Activated CD4-positive, CD25-positive, alpha-beta regulatory T cell treated with anti-CD3 and anti-CD28 coated beads, Interleukin-2, amount 50 U/mL, for 72 hours (primary cell): ENCODE results near the gene DSCAML1.
"Not testable (repeated sequence)": the region's sequence is repeated elsewhere in the genome, so short reads cannot be mapped to it uniquely, and the experiment has no call there.

Source experiments
- DNase-seq: peaks from one replicate; pipeline ENCODE4 v3.0.0; 2021

DSCAML1 gene

GRCh38 chr11:117417856-117418255, 379.2 kb downstream of the DSCAML1 start:
- DNase-seq: no peak

- DNase-seq: no peak
Measured at GRCh38 chr11:117417342-117417741, 379.7 kb downstream of the DSCAML1 start.

GRCh38 chr11:117415358-117415896, 381.6 kb downstream of the DSCAML1 start:
- no peak for DNase-seq

- no peak for DNase-seq
Measured at GRCh38 chr11:117414724-117415123, 382.3 kb downstream of the DSCAML1 start.

- no peak for DNase-seq
Measured at GRCh38 chr11:117413616-117414015, 383.4 kb downstream of the DSCAML1 start.

GRCh38 chr11:117412653-117413275, 384.3 kb downstream of the DSCAML1 start:
- no peak for DNase-seq

GRCh38 chr11:117412176-117412575, 384.8 kb downstream of the DSCAML1 start:
- no peak for DNase-seq

GRCh38 chr11:117411736-117412135, 385.3 kb downstream of the DSCAML1 start:
- no peak for DNase-seq

- DNase-seq: no peak
Measured at GRCh38 chr11:117410861-117411710, 385.9 kb downstream of the DSCAML1 start.

GRCh38 chr11:117410238-117410637, 386.8 kb downstream of the DSCAML1 start:
- no peak for DNase-seq

- no peak for DNase-seq
Measured at GRCh38 chr11:117409511-117409910, 387.5 kb downstream of the DSCAML1 start.

GRCh38 chr11:117408356-117408755, 388.7 kb downstream of the DSCAML1 start:
- DNase-seq: no peak

- DNase-seq: no peak
Measured at GRCh38 chr11:117407016-117407415, 390.0 kb downstream of the DSCAML1 start.

GRCh38 chr11:117405898-117406297, 391.1 kb downstream of the DSCAML1 start:
- not testable (repeated sequence) for DNase-seq

GRCh38 chr11:117399100-117399840, 397.7 kb downstream of the DSCAML1 start:
- DNase-seq: not testable (repeated sequence)

- not testable (repeated sequence) for DNase-seq
Measured at GRCh38 chr11:117398618-117399017, 398.4 kb downstream of the DSCAML1 start.

GRCh38 chr11:117396970-117397369, 400.0 kb downstream of the DSCAML1 start:
- DNase-seq: no peak

- no peak for DNase-seq
Measured at GRCh38 chr11:117395476-117395875, 401.5 kb downstream of the DSCAML1 start.

GRCh38 chr11:117394221-117394925, 402.6 kb downstream of the DSCAML1 start:
- DNase-seq: no peak

GRCh38 chr11:117392979-117393378, 404.0 kb downstream of the DSCAML1 start:
- no peak for DNase-seq

GRCh38 chr11:117392001-117392690, 404.9 kb downstream of the DSCAML1 start:
- no peak for DNase-seq

GRCh38 chr11:117391181-117391580, 405.8 kb downstream of the DSCAML1 start:
- DNase-seq: no peak
